Measurements from ENCODE around the gene RYR3. TPM values are rescaled to one million over a fixed set of nuclear protein-coding genes. Genes with fewer than 3 reads are reported as not detected.

The RYR3 gene
- total RNA-seq, result 0.08 TPM
- long read RNA-seq, result 0 reads

GRCh38 chr15:33310481-33311311 is at the start of gene RYR3:
Gene RYR3 (plus strand): TSS chr15:33310967. CDS start chr15:33311046, 79 bp downstream.
- intact Hi-C loops (cut with micrococcal nuclease), result no loop called here
- TF ChIP-seq, protein P1, sequence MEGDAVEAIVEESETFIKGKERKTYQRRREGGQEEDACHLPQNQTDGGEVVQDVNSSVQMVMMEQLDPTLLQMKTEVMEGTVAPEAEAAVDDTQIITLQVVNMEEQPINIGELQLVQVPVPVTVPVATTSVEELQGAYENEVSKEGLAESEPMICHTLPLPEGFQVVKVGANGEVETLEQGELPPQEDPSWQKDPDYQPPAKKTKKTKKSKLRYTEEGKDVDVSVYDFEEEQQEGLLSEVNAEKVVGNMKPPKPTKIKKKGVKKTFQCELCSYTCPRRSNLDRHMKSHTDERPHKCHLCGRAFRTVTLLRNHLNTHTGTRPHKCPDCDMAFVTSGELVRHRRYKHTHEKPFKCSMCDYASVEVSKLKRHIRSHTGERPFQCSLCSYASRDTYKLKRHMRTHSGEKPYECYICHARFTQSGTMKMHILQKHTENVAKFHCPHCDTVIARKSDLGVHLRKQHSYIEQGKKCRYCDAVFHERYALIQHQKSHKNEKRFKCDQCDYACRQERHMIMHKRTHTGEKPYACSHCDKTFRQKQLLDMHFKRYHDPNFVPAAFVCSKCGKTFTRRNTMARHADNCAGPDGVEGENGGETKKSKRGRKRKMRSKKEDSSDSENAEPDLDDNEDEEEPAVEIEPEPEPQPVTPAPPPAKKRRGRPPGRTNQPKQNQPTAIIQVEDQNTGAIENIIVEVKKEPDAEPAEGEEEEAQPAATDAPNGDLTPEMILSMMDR (IDR thresholded peaks at IDR 0.05; ENCODE audit: borderline replicate concordance), result no peak
- H3K27ac ChIP-seq (replicated peaks), result no peak within 1 kb of the TSS
- peaks cover 12% of the 10 kb centered on the region for H3K4me1 ChIP-seq
- no peaks in the 10 kb centered on the region for H3K36me3 ChIP-seq
- no peaks in the 10 kb centered on the region for H3K9me3 ChIP-seq (replicated peaks)
- H3K27me3 ChIP-seq (ENCODE audit: low read depth), result peaks cover 83% of the 10 kb centered on the region
- DNase-seq, result no peak
- H3K4me3 ChIP-seq, result peak within 1 kb of the TSS; percentile 57

GRCh38 chr15:33262306-33262705 is 48.5 kb upstream of the RYR3 start:
- H3K36me3 ChIP-seq, result no peaks in the 10 kb centered on the region
- H3K9me3 ChIP-seq (replicated peaks), result no peaks in the 10 kb centered on the region
- no peak overlapping the region for H3K4me3 ChIP-seq
- H3K4me1 ChIP-seq, result no peaks in the 10 kb centered on the region
- peaks cover 3% of the 10 kb centered on the region for H3K27me3 ChIP-seq (ENCODE audit: low read depth)
- H3K27ac ChIP-seq (replicated peaks), result no peak overlapping the region
- DNase-seq, result no peak
- intact Hi-C loops (cut with micrococcal nuclease), result no loop called here
- TF ChIP-seq, protein P1 (IDR thresholded peaks at IDR 0.05; ENCODE audit: borderline replicate concordance), result no peak

DNA sequence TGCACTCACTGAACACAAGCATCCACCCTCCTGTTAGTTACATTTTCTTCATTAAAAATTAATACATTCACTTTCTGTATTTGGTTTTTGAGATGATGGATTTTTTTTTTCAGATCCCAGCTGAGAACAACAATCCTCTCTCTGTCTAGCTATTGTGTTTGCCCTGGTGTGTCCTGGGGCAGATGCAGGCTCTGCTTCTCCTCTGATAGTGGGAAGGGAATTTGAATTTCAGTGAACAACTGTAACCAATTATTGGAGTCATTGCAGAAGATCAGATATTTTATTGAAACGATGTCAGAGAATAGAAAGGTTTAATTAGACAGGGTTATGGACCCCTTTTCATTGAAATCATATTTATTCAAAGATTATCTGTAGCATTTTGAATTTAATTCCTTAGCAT is 33.1 kb upstream of the RYR3 start:
- no peaks in the 10 kb centered on the region for H3K36me3 ChIP-seq
- no peak for DNase-seq
- TF ChIP-seq, protein P1 (IDR thresholded peaks at IDR 0.05; ENCODE audit: borderline replicate concordance), result no peak
- peaks cover 16% of the 10 kb centered on the region for H3K9me3 ChIP-seq (replicated peaks)
- intact Hi-C loops (cut with micrococcal nuclease), result no loop called here
- no peak overlapping the region for H3K4me3 ChIP-seq
- peaks cover 7% of the 10 kb centered on the region for H3K27me3 ChIP-seq (ENCODE audit: low read depth)
- H3K4me1 ChIP-seq, result no peaks in the 10 kb centered on the region
- no peak overlapping the region for H3K27ac ChIP-seq (replicated peaks)

DNA sequence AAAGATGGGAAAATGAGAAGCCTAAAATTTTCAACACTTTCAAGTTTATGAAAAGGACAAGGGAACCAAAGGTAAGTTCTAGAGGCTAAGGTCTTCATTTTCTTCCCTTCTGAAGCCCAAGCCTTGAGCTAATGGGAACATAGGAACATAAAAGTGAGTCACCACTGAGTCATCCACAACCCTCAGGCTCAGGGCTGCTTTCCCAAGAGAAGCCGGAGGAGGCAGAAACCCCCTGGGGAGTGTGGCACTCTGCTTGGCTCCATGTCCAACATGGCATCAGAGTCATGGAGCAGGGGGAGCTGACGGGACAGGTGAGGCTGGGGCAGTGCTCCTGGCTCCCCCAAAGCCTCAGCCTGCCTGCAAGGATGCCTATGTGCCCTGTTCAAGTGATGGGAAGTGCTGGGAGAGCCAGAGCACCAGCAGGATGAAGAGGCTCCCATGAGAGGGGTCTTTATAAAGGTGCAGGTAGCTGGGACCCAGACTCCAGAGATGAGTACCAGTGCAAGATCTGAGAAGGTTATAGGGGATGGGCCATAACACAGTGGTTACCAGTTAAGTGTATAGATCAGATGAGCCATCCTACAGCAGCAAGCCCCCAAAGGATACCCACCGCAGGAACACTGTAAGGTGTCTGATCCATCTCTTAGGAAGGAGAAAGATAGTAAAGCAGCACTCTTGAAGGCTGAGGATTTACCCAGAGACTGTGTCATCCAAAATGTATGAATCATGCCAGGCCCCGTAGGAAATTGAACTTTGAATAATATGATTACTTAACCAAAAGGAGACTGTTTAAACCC is 31.8 kb upstream of the RYR3 start:
- no peak overlapping the region for H3K4me3 ChIP-seq
- H3K4me1 ChIP-seq, result no peaks in the 10 kb centered on the region
- peaks cover 7% of the 10 kb centered on the region for H3K27me3 ChIP-seq (ENCODE audit: low read depth)
- no peaks in the 10 kb centered on the region for H3K36me3 ChIP-seq
- H3K27ac ChIP-seq (replicated peaks), result no peak overlapping the region
- TF ChIP-seq, protein P1 (IDR thresholded peaks at IDR 0.05; ENCODE audit: borderline replicate concordance), result no peak
- no peak for DNase-seq
- H3K9me3 ChIP-seq (replicated peaks), result peaks cover 9% of the 10 kb centered on the region
- intact Hi-C loops (cut with micrococcal nuclease), result no loop called here

DNA sequence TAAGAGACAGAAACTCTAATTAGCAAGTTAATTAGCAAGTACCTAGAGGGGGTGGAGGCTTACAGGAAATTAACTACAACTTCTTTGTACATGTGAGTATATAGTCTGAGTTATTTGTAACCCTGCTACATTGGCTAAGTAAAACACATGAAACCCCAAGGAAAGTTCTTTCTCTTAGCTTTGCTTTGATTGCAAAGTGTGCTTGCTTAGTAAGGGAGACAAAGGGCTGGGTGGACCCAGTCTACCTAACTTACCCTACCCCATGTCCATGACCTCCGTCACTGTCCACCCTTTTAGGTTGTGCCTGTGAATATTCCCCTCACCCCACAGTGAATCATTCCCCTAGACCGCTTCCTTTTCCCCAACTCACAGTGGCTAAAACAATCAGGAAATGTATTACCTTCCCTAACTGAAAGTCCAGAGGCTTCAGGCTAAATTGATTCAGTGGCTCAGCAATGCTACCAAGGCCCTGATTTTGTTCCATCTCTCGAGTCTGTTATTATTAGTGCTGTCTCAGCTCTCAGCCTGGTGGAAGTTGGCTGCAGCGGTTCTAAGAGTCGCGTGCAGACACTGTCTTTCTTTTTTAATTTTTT is 31.1 kb upstream of the RYR3 start:
- Histone ChIP-seq H3K9me3 (replicated peaks) (peaks cover 3% of the 10 kb centered on the region), H3K36me3 (no peaks in the 10 kb centered on the region), H3K4me3 (no peak overlapping the region), H3K4me1 (no peaks in the 10 kb centered on the region), H3K27me3 (ENCODE audit: low read depth) (peaks cover 7% of the 10 kb centered on the region), H3K27ac (replicated peaks) (no peak overlapping the region)
- TF ChIP-seq, protein P1 (IDR thresholded peaks at IDR 0.05; ENCODE audit: borderline replicate concordance), result no peak
- intact Hi-C loops (cut with micrococcal nuclease), result no loop called here
- no peak for DNase-seq

All from left ventricle myocardium inferior (tissue), 1 donor.